ES-I3 (cell line): Measurements from ENCODE around the gene RASA2.

Experiments
- H3K36me3 ChIP-seq: 2 replicates; pipeline ENCODE4 v1.6.1; 2013; ENCODE audit warnings: mild to moderate bottlenecking, low read length, control low read depth, moderate library complexity; ENCODE audit not compliant: insufficient read depth
- H3K4me1 ChIP-seq: 2 replicates; pipeline ENCODE4 v1.6.1; 2013; ENCODE audit warnings: mild to moderate bottlenecking, control low read depth, low read length; ENCODE audit not compliant: insufficient read depth
- H3K9ac ChIP-seq: 2 replicates; pipeline ENCODE4 v1.6.1; 2013; ENCODE audit warnings: low read depth, mild to moderate bottlenecking, low read length, moderate library complexity
- H3K9me3 ChIP-seq: 2 replicates; pipeline ENCODE4 v1.6.1; 2013; ENCODE audit warnings: mild to moderate bottlenecking, low read length, moderate library complexity; ENCODE audit not compliant: control insufficient read depth, insufficient read depth

RASA2 gene

GRCh38 chr3:141578202-141578973 is 91.6 kb downstream of the RASA2 start:
- Histone ChIP-seq H3K36me3 (peaks cover 6% of the 10 kb centered on the region), H3K4me1 (no peaks in the 10 kb centered on the region), H3K9ac (no peak overlapping the region), H3K9me3 (no peaks in the 10 kb centered on the region)

- H3K36me3 ChIP-seq = peaks cover 2% of the 10 kb centered on the region; the same call in 1 of the 2 replicates
- H3K4me1 ChIP-seq = no peaks in the 10 kb centered on the region
- peaks cover 2% of the 10 kb centered on the region; the same call in 1 of the 2 replicates for H3K9me3 ChIP-seq
- no peak overlapping the region for H3K9ac ChIP-seq
These were observed 107.5 kb downstream of the RASA2 start for GRCh38 chr3:141594357-141594756.

- no peaks in the 10 kb centered on the region for H3K36me3 ChIP-seq
- peaks cover 9% of the 10 kb centered on the region; the same call in 1 of the 2 replicates for H3K9me3 ChIP-seq
- no peak overlapping the region for H3K9ac ChIP-seq
- H3K4me1 ChIP-seq = no peaks in the 10 kb centered on the region
These were observed 111.1 kb downstream of the RASA2 start for GRCh38 chr3:141597931-141598330.

GRCh38 chr3:141600331-141600730 is 113.5 kb downstream of the RASA2 start:
- no peak overlapping the region for H3K9ac ChIP-seq
- H3K36me3 ChIP-seq = no peaks in the 10 kb centered on the region
- H3K9me3 ChIP-seq = 0 out of 2 replicates have a peak, but pooled peaks cover 7% of the 10 kb centered on the region
- H3K4me1 ChIP-seq = no peaks in the 10 kb centered on the region

- Histone ChIP-seq H3K36me3 (no peaks in the 10 kb centered on the region), H3K9me3 (0 out of 2 replicates have a peak, but pooled peaks cover 7% of the 10 kb centered on the region), H3K9ac (no peak overlapping the region), H3K4me1 (no peaks in the 10 kb centered on the region)
These were observed 115.9 kb downstream of the RASA2 start for GRCh38 chr3:141602706-141603105.

- H3K4me1 ChIP-seq = no peaks in the 10 kb centered on the region
- H3K9ac ChIP-seq = no peak overlapping the region
- no peaks in the 10 kb centered on the region for H3K36me3 ChIP-seq
- H3K9me3 ChIP-seq = 0 out of 2 replicates have a peak, but pooled peaks cover 7% of the 10 kb centered on the region
These were observed 116.7 kb downstream of the RASA2 start for GRCh38 chr3:141603473-141604035.

- H3K36me3 ChIP-seq = no peaks in the 10 kb centered on the region
- H3K4me1 ChIP-seq = no peaks in the 10 kb centered on the region
- H3K9ac ChIP-seq = no peak overlapping the region
- H3K9me3 ChIP-seq = 0 out of 2 replicates have a peak, but pooled peaks cover 7% of the 10 kb centered on the region
These were observed 119.1 kb downstream of the RASA2 start for GRCh38 chr3:141605883-141606282.

GRCh38 chr3:141608438-141608837 is 121.6 kb downstream of the RASA2 start:
- no peaks in the 10 kb centered on the region for H3K9me3 ChIP-seq
- H3K4me1 ChIP-seq = peaks cover 3% of the 10 kb centered on the region; the same call in 1 of the 2 replicates
- H3K9ac ChIP-seq = no peak overlapping the region
- no peaks in the 10 kb centered on the region; the same call in 1 of the 2 replicates for H3K36me3 ChIP-seq

- no peaks in the 10 kb centered on the region for H3K9me3 ChIP-seq
- H3K36me3 ChIP-seq = no peaks in the 10 kb centered on the region; the same call in 1 of the 2 replicates
- H3K9ac ChIP-seq = no peak overlapping the region
- peaks cover 3% of the 10 kb centered on the region; the same call in 1 of the 2 replicates for H3K4me1 ChIP-seq
These were observed 124.1 kb downstream of the RASA2 start for GRCh38 chr3:141610939-141611338.

- Histone ChIP-seq H3K36me3 (peaks cover 3% of the 10 kb centered on the region; the same call in 1 of the 2 replicates), H3K9me3 (no peaks in the 10 kb centered on the region), H3K4me1 (no peaks in the 10 kb centered on the region), H3K9ac (no peak overlapping the region)
These were observed 131.5 kb downstream of the RASA2 start for GRCh38 chr3:141618103-141618910.

GRCh38 chr3:141618938-141619337 is 132.1 kb downstream of the RASA2 start:
- H3K9me3 ChIP-seq = no peaks in the 10 kb centered on the region
- H3K4me1 ChIP-seq = no peaks in the 10 kb centered on the region
- peaks cover 3% of the 10 kb centered on the region; the same call in 1 of the 2 replicates for H3K36me3 ChIP-seq
- no peak overlapping the region for H3K9ac ChIP-seq

- peaks cover 3% of the 10 kb centered on the region; the same call in 1 of the 2 replicates for H3K36me3 ChIP-seq
- no peaks in the 10 kb centered on the region for H3K4me1 ChIP-seq
- H3K9me3 ChIP-seq = no peaks in the 10 kb centered on the region
- H3K9ac ChIP-seq = no peak overlapping the region
These were observed 132.6 kb downstream of the RASA2 start for GRCh38 chr3:141619450-141619849.

- H3K4me1 ChIP-seq = no peaks in the 10 kb centered on the region
- H3K9me3 ChIP-seq = no peaks in the 10 kb centered on the region
- H3K36me3 ChIP-seq = no peaks in the 10 kb centered on the region
- no peak overlapping the region for H3K9ac ChIP-seq
These were observed 136.9 kb downstream of the RASA2 start for GRCh38 chr3:141623691-141624090.

GRCh38 chr3:141625506-141625905 is 138.7 kb downstream of the RASA2 start:
- Histone ChIP-seq H3K9ac (no peak overlapping the region), H3K4me1 (no peaks in the 10 kb centered on the region), H3K36me3 (no peaks in the 10 kb centered on the region), H3K9me3 (no peaks in the 10 kb centered on the region)
